NB4 (cell line): ENCODE results near the gene MED15.

Experiments used
- CTCF ChIP-seq: IDR thresholded peaks from one replicate; pipeline ENCODE4 v1.5.1; 2012; ENCODE audit warnings: low read depth, low read length
- MAX ChIP-seq: IDR thresholded peaks from 2 replicates; pipeline ENCODE4 v1.6.1; 2011; ENCODE audit warnings: low read depth, low read length
- POLR2A ChIP-seq: IDR thresholded peaks from 2 replicates; pipeline ENCODE4 v1.6.1; 2011; ENCODE audit warnings: mild to moderate bottlenecking; ENCODE audit not compliant: insufficient read length; ENCODE audit errors: extremely low read depth

- no peak for TF ChIP-seq CTCF
- TF ChIP-seq POLR2A = no peak
- TF ChIP-seq MAX = no peak
These were observed 16.1 kb upstream of the MED15 start for GRCh38 chr22:20491346-20491745.
